Smooth muscle cell (in vitro differentiated cells): ENCODE measurements around the gene RALGDS. TPM values are rescaled to one million over a fixed set of nuclear protein-coding genes. Genes with fewer than 3 reads are reported as not detected.

Experiments used
- DNase-seq: peaks from one replicate; lab custom pipeline; 2025; ENCODE audit not compliant: unreplicated experiment; lab: John Stamatoyannopoulos, UW
- H2AFZ ChIP-seq: fragments of 200-600 bp; sonication (generic); 2 replicates; pipeline ENCODE4 v1.6.0; 2016; ENCODE audit warnings: antibody characterized with exemption, low read depth, mild to moderate bottlenecking
- H3F3A ChIP-seq: fragments of 200-600 bp; sonication (generic); 2 replicates; pipeline ENCODE4 v1.6.0; 2017; ENCODE audit warnings: antibody characterized with exemption, low read depth
- H3K27ac ChIP-seq: fragments of 200-600 bp; sonication (generic); 2 replicates; pipeline ENCODE4 v1.5.1; 2016; ENCODE audit warnings: low read depth, mild to moderate bottlenecking
- H3K27me3 ChIP-seq: fragments of 200-600 bp; sonication (generic); 2 replicates; pipeline ENCODE4 v1.6.1; 2016; ENCODE audit warnings: low read depth, mild to moderate bottlenecking
- H3K36me3 ChIP-seq: fragments of 200-600 bp; sonication (generic); 2 replicates; pipeline ENCODE4 v1.5.1; 2016; ENCODE audit warnings: low read depth
- H3K4me1 ChIP-seq: fragments of 200-600 bp; sonication (generic); 2 replicates; pipeline ENCODE4 v1.5.1; 2016; ENCODE audit warnings: low read depth
- H3K4me2 ChIP-seq: fragments of 200-600 bp; sonication (generic); 2 replicates; pipeline ENCODE4 v1.6.0; 2016; ENCODE audit warnings: mild to moderate bottlenecking
- H3K4me3 ChIP-seq: fragments of 200-600 bp; sonication (generic); 2 replicates; pipeline ENCODE4 v1.5.1; 2016; ENCODE audit warnings: mild to moderate bottlenecking
- H3K79me2 ChIP-seq: fragments of 200-600 bp; sonication (generic); 2 replicates; pipeline ENCODE4 v1.6.0; 2016; ENCODE audit warnings: low read depth, mild to moderate bottlenecking
- H3K9ac ChIP-seq: fragments of 200-600 bp; sonication (generic); 2 replicates; pipeline ENCODE4 v1.6.0; 2016; ENCODE audit warnings: low read depth
- H3K9me3 ChIP-seq: fragments of 200-600 bp; sonication (generic); replicated peaks from 2 replicates; pipeline ENCODE4 v1.5.1; 2016; ENCODE audit warnings: low read depth
- H4K20me1 ChIP-seq: fragments of 200-600 bp; sonication (generic); 2 replicates; pipeline ENCODE4 v1.6.0; 2016; ENCODE audit warnings: low read depth
- CTCF ChIP-seq: fragments of 200-600 bp; sonication (generic); IDR thresholded peaks from 2 replicates; pipeline ENCODE4 v1.5.1; 2017; ENCODE audit warnings: borderline replicate concordance, mild to moderate bottlenecking, antibody characterized with exemption; ENCODE audit not compliant: insufficient read depth, poor library complexity, severe bottlenecking
- WGBS: methylation state at CpG from one replicate; pipeline ENCODE4 v1.1.7; 2016; ENCODE audit warnings: low lambda C conversion rate; 5-methylcytosine and 5-hydroxymethylcytosine counted together
- polyA plus RNA-seq: library from polyadenylated mRNA; unstranded; fragments of >200 nt; fragmentation: Nextera tagmentation; extraction: Ambion mirVana; gene quantifications from 2 replicates; pipeline ENCODE4 v1.2.1, GENCODE V29; 2016
- total RNA-seq: library from RNA; depleted of rRNA; stranded (reverse); fragments of >200 nt; gene quantifications from 2 replicates; pipeline ENCODE4 v1.2.3, GENCODE V29; 2014

Gene RALGDS
- total and polyA plus RNA-seq, 2 experiments from 2014 or later, result 27.8 to 37.7 TPM

GRCh38 chr9:133165452-133165730 lies 44.4 kb upstream of the RALGDS start:
- Histone ChIP-seq H4K20me1 (peaks cover 6% of the 10 kb centered on the region), H3K36me3 (no peaks in the 10 kb centered on the region), H3K4me3 (no peak overlapping the region), H3K27me3 (no peaks in the 10 kb centered on the region), H3F3A (peaks cover 10% of the 10 kb centered on the region), H3K79me2 (no peaks in the 10 kb centered on the region), H3K9ac (no peak overlapping the region), H3K27ac (peak overlapping the region; percentile 19), H3K4me2 (peak overlapping the region; percentile 39), H3K9me3 (no peaks in the 10 kb centered on the region), H2AFZ (no peak overlapping the region), H3K4me1 (no peaks in the 10 kb centered on the region)
- 43% methylated on average over 2 of the region's 2 CpGs for WGBS
- TF ChIP-seq CTCF, result no peak
- DNase-seq, result no peak

DNA sequence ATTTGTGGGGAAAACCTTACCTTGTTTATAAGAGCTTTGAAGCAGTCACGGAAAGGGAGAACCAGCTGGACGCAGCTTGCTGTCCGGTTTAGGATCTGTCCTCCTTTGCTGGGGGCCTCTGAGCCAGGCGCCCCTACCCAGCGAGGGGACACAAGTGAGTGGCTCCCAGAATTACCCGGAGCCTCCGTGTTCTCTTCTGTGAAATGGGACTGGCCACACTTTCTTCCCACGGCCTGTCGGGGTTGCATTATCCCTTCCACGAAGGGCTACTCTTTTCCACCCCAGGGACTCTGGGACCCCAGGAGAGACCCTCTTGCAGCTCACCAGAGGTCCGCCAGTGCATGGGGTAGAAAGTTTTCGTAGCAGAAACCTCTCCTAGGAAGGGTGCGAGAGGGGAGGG lies 43.2 kb upstream of the RALGDS start:
- peak overlapping the region; percentile 93 for H2AFZ ChIP-seq
- no peak overlapping the region for H3K9ac ChIP-seq

GRCh38 chr9:133163504-133164172 lies 42.6 kb upstream of the RALGDS start, which contains the start of gene GBGT1:
GBGT1 (minus strand) TSS chr9:133163914; CDS start chr9:133162412, 1,502 bp downstream.
- H3K79me2 ChIP-seq, result no peaks in the 10 kb centered on the region
- H3K9ac ChIP-seq, result peak within 1 kb of the TSS; percentile 67
- H3K36me3 ChIP-seq, result no peaks in the 10 kb centered on the region
- peaks cover 10% of the 10 kb centered on the region for H3F3A ChIP-seq
- H3K4me2 ChIP-seq, result peak within 1 kb of the TSS; percentile 97
- TF ChIP-seq CTCF, result no peak
- peak within 1 kb of the TSS; percentile 93 for H2AFZ ChIP-seq
- H3K27ac ChIP-seq, result no peak within 1 kb of the TSS
- peaks cover 6% of the 10 kb centered on the region for H4K20me1 ChIP-seq
- H3K9me3 ChIP-seq, result no peaks in the 10 kb centered on the region
- DNase-seq, result no peak
- H3K27me3 ChIP-seq, result no peaks in the 10 kb centered on the region
- WGBS, result 2% methylated on average over 43 of the region's 56 CpGs
- no peaks in the 10 kb centered on the region for H3K4me1 ChIP-seq
- H3K4me3 ChIP-seq, result peak within 1 kb of the TSS; percentile 81

More for the DNA sequence above, 43.2 kb upstream of the RALGDS start:
- Histone ChIP-seq H3K4me2 (peak overlapping the region; percentile 97), H3K79me2 (no peaks in the 10 kb centered on the region), H3K4me3 (peak overlapping the region; percentile 81), H3K27me3 (no peaks in the 10 kb centered on the region), H3K36me3 (no peaks in the 10 kb centered on the region), H3K4me1 (no peaks in the 10 kb centered on the region), H3F3A (peaks cover 10% of the 10 kb centered on the region), H3K27ac (no peak overlapping the region), H4K20me1 (peaks cover 6% of the 10 kb centered on the region), H3K9me3 (no peaks in the 10 kb centered on the region)
- no peak for DNase-seq
- TF ChIP-seq CTCF, result no peak
- 78% methylated on average over 13 of the region's 13 CpGs for WGBS
